SU-DHL-6 (cell line): ENCODE results near the gene PRKCZ.

Experiments used
- CTCF ChIP-seq: fragments of 200-600 bp; sonication (generic); IDR thresholded peaks from one replicate; pipeline ENCODE4 v1.5.1; 2017; ENCODE audit warnings: antibody characterized with exemption, mild to moderate bottlenecking, low read length, moderate library complexity; ENCODE audit not compliant: insufficient read depth, poor library complexity, severe bottlenecking
- EZH2phosphoT487 ChIP-seq: fragments of 200-600 bp; sonication (generic), shearing (Covaris generic); conservative IDR thresholded peaks from 2 replicates; pipeline ENCODE4 v1.6.1; 2018; ENCODE audit warnings: mild to moderate bottlenecking, antibody characterized with exemption, low read length, moderate library complexity, mixed read lengths

GRCh38 chr1:2109581-2110021 lies 59.4 kb downstream of the PRKCZ start:
- TF ChIP-seq CTCF: no peak
- TF ChIP-seq EZH2phosphoT487: no peak
